Caco-2 (cell line): ENCODE results near the gene GINS2. TPM values are rescaled to one million over a fixed set of nuclear protein-coding genes. Genes with fewer than 3 reads are reported as not detected.

Source experiments
- BruUV-seq: library from RNA; stranded (reverse); fragments of 400-500 nt; replicated peaks from 2 replicates; lab custom pipeline; 2021; lab: Mats Ljungman, UMichigan
- CTCF ChIA-PET: fragments of 300-600 bp; sonication (Branson Sonifier 250); formaldehyde crosslinking; loops from one replicate; lab custom pipeline; 2022; ENCODE audit warnings: antibody characterized with exemption; lab: Charles Lee
- POLR2A ChIA-PET: fragments of 300-600 bp; sonication (Branson Sonifier 250); formaldehyde crosslinking; loops from one replicate; lab custom pipeline; 2022; ENCODE audit warnings: antibody characterized with exemption; lab: Charles Lee
- DNase-seq, 2 experiments: peaks; one replicate each; pipeline versions ENCODE4 v3.0.0 to v3.0.0-alpha.2; 2020 to 2022
- H3K27me3 ChIP-seq: replicated peaks from 2 replicates; pipeline ENCODE4 v1.6.0; 2011; ENCODE audit warnings: low read length; ENCODE audit not compliant: control insufficient read depth, insufficient read depth
- H3K36me3 ChIP-seq: 2 replicates; pipeline ENCODE4 v1.5.1; 2011; ENCODE audit warnings: low read length; ENCODE audit not compliant: control insufficient read depth, insufficient read depth
- H3K4me1 ChIP-seq: fragments of 250-450 bp; sonication (Bioruptor Pico); 2 replicates; pipeline ENCODE4 v1.5.1; 2020; ENCODE audit warnings: mild to moderate bottlenecking
- H3K4me3 ChIP-seq: 2 replicates; pipeline ENCODE4 v1.5.1; 2011; ENCODE audit warnings: low read depth, mild to moderate bottlenecking, control low read depth, low read length
- H3K9me3 ChIP-seq: fragments of 250-450 bp; sonication (Bioruptor Pico); 2 replicates; pipeline ENCODE4 v1.5.1; 2020; ENCODE audit warnings: mild to moderate bottlenecking, moderate library complexity
- H3K27ac Mint-ChIP-seq: one replicate; pipeline ENCODE4 v1.8.0; 2022; ENCODE audit warnings: mixed read lengths; ENCODE audit not compliant: unreplicated experiment
- H3K27me3 Mint-ChIP-seq: one replicate; pipeline ENCODE4 v1.8.0; 2022; ENCODE audit warnings: mixed read lengths; ENCODE audit not compliant: insufficient read depth, unreplicated experiment
- H3K36me3 Mint-ChIP-seq: one replicate; pipeline ENCODE4 v1.8.0; 2022; ENCODE audit warnings: mild to moderate bottlenecking, mixed read lengths; ENCODE audit not compliant: insufficient read depth, unreplicated experiment
- H3K4me1 Mint-ChIP-seq: one replicate; pipeline ENCODE4 v1.8.0; 2022; ENCODE audit warnings: low read depth, mixed read lengths; ENCODE audit not compliant: unreplicated experiment
- H3K4me3 Mint-ChIP-seq: one replicate; pipeline ENCODE4 v1.8.0; 2022; ENCODE audit warnings: mild to moderate bottlenecking, moderate library complexity, mixed read lengths; ENCODE audit not compliant: unreplicated experiment
- H3K9me3 Mint-ChIP-seq: one replicate; pipeline ENCODE4 v1.8.0; 2022; ENCODE audit warnings: mixed read lengths; ENCODE audit not compliant: unreplicated experiment
- intact Hi-C: fragments of 100-400 bp; cut with micrococcal nuclease; formaldehyde crosslinking; loops from one replicate; pipeline ENCODE4 v1.10.0; 2022; ENCODE audit not compliant: unreplicated experiment
- total RNA-seq: library from RNA; stranded (reverse); gene quantifications from 2 replicates; pipeline ENCODE4 v1.2.3, GENCODE V29; 2022
- TF ChIP-seq, protein P1 (sequence below), 2 experiments: fragments of 200-600 bp in 1 of 2; IDR thresholded peaks; 1 replicate in 1 of 2; 2 replicates in 1 of 2; pipeline versions ENCODE4 v1.5.1 to v1.8.0; 2011 to 2022; ENCODE audit warnings: antibody characterized with exemption in 1 of 2, control low read depth in 1 of 2, inconsistent platforms in 1 of 2, low read depth in 1 of 2, low read length in 1 of 2, mild to moderate bottlenecking in 1 of 2, moderate library complexity in 1 of 2; ENCODE audit not compliant: insufficient read depth in 1 of 2, severe bottlenecking in 1 of 2, unreplicated experiment in 1 of 2

Gene GINS2
- total RNA-seq, 1 experiment from 2014 or later = 62.9 TPM

DNA sequence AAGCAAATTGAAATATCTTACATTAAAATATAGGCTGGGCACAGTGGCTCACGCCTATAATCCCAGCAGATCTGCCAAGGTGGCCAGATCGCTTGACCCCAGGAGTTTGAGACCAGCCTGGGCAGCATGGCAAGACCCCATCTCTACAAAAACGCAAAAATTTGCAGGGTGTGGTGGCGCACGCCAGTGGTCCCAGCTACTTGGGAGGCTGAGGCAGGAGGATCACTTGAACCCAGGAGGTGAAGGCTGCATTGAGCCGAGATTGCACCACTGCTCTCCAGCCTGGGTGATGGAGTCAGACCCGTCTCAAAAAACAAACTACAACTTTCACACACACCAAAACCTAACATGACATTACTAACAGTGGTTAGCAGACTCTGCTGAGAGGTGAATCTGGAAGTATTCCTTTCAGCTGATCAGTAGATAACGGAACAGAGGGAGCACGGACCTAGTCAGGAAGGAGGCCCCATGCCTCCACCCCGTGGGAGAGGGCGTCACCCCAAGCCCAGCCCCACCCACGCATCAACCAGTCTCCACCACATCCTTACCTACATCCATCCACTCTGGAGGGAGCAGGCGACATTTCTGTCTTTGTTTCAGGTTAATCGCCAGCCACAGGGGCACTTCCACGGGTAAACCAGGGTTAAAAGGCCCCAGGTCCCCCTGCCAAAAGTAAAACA, 1.7 kb downstream of the GINS2 start:
- peaks cover 32% of the 10 kb centered on the region for H3K4me1 ChIP-seq
- Mint-ChIP-seq H3K4me3 (peak overlapping the region; percentile 79), H3K4me1 (peaks cover 24% of the 10 kb centered on the region), H3K36me3 (peaks cover 49% of the 10 kb centered on the region), H3K27me3 (no peaks in the 10 kb centered on the region), H3K27ac (no peak overlapping the region), H3K9me3 (no peaks in the 10 kb centered on the region)
- peaks cover 3% of the 10 kb centered on the region; the same call in 1 of the 2 replicates for H3K36me3 ChIP-seq
- BruUV-seq = no TSS peak
- DNase-seq = no peak
- ChIA-PET CTCF (no interaction called here), POLR2A (no interaction called here)
- TF ChIP-seq, protein P1, sequence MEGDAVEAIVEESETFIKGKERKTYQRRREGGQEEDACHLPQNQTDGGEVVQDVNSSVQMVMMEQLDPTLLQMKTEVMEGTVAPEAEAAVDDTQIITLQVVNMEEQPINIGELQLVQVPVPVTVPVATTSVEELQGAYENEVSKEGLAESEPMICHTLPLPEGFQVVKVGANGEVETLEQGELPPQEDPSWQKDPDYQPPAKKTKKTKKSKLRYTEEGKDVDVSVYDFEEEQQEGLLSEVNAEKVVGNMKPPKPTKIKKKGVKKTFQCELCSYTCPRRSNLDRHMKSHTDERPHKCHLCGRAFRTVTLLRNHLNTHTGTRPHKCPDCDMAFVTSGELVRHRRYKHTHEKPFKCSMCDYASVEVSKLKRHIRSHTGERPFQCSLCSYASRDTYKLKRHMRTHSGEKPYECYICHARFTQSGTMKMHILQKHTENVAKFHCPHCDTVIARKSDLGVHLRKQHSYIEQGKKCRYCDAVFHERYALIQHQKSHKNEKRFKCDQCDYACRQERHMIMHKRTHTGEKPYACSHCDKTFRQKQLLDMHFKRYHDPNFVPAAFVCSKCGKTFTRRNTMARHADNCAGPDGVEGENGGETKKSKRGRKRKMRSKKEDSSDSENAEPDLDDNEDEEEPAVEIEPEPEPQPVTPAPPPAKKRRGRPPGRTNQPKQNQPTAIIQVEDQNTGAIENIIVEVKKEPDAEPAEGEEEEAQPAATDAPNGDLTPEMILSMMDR (IDR thresholded peaks at IDR 0.05; ENCODE audit: insufficient read depth in 1 of 2, low read depth in 1 of 2, low read length in 1 of 2, severe bottlenecking in 1 of 2, unreplicated experiment in 1 of 2) = no peak
- no peaks in the 10 kb centered on the region for H3K9me3 ChIP-seq
- no peak overlapping the region for H3K4me3 ChIP-seq
- H3K27me3 ChIP-seq = no peaks in the 10 kb centered on the region
- intact Hi-C loops = loop anchor here (5.0 kb wide), 1 partner anchor 210 kb away; the partner anchor contains the start of gene IRF8

DNA sequence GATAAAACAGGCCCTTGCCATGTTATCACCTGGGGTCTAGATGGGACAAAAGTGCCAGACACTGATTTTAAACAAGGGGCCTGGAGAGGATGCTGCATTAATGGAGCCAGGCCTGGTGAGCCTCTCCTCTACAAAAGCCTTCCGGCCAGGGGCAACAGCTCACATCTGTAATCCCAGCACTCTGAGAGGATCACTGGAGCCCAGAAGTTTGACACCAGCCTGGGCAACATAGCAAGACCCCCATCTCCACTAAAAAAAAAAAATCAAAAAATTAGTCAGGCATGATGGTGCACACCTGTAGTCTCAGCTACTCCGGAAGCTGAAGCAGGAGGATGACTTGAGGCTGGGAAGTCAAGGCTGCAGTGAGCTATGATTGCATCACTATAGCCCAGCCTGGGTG, 3.5 kb downstream of the GINS2 start:
- Mint-ChIP-seq H3K36me3 (peaks cover 62% of the 10 kb centered on the region), H3K27ac (no peak overlapping the region), H3K4me1 (peaks cover 31% of the 10 kb centered on the region), H3K27me3 (no peaks in the 10 kb centered on the region), H3K9me3 (no peaks in the 10 kb centered on the region), H3K4me3 (no peak overlapping the region)
- TF ChIP-seq, protein P1 (IDR thresholded peaks at IDR 0.05; ENCODE audit: insufficient read depth in 1 of 2, low read depth in 1 of 2, low read length in 1 of 2, severe bottlenecking in 1 of 2, unreplicated experiment in 1 of 2) = no peak
- intact Hi-C loops = loop anchor here (5.0 kb wide), 1 partner anchor 212 kb away; the partner anchor contains the start of gene IRF8
- H3K9me3 ChIP-seq = no peaks in the 10 kb centered on the region
- ChIA-PET POLR2A (no interaction called here), CTCF (interaction anchor here (0.7 to 1.7 kb wide), 2 partner anchors 10 to 12 kb away, joined by 4 to 5 read pairs; no protein-coding TSS in a partner anchor)
- no peak overlapping the region for H3K4me3 ChIP-seq
- DNase-seq = no peak
- H3K36me3 ChIP-seq = peaks cover 3% of the 10 kb centered on the region; the same call in 1 of the 2 replicates
- H3K4me1 ChIP-seq = peaks cover 28% of the 10 kb centered on the region
- BruUV-seq = no TSS peak
- no peaks in the 10 kb centered on the region for H3K27me3 ChIP-seq

DNA sequence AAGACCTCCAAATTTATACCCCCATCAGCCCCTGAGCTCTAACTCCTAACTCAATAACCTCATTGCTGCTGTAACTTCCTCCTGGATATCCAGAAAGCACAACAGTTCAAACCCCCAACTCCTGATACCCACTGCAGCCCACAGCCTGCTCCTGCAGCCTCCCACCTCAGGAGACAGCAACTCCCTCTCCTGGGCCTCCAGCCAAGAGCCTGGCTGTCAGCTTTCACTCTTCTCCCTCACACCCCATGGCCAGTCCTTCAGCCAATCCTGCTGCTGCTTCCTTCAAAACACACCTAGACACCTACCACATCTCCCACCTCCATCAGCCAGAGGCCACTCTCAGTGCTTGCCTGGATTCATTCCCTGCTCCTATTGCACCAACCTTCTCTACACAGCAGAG, 5.4 kb downstream of the GINS2 start:
- no peak for DNase-seq
- H3K4me3 ChIP-seq = no peak overlapping the region
- BruUV-seq = no TSS peak
- intact Hi-C loops = no loop called here
- H3K36me3 ChIP-seq = peaks cover 5% of the 10 kb centered on the region; the same call in 1 of the 2 replicates
- H3K4me1 Mint-ChIP-seq = peaks cover 30% of the 10 kb centered on the region
- H3K36me3 Mint-ChIP-seq = peaks cover 75% of the 10 kb centered on the region
- ChIA-PET CTCF (no interaction called here), POLR2A (no interaction called here)
- peak overlapping the region; percentile 5 for H3K27ac Mint-ChIP-seq
- H3K9me3 ChIP-seq = no peaks in the 10 kb centered on the region
- peaks cover 25% of the 10 kb centered on the region for H3K4me1 ChIP-seq
- H3K27me3 Mint-ChIP-seq = no peaks in the 10 kb centered on the region
- no peak overlapping the region for H3K4me3 Mint-ChIP-seq
- no peaks in the 10 kb centered on the region for H3K27me3 ChIP-seq
- H3K9me3 Mint-ChIP-seq = no peaks in the 10 kb centered on the region
- TF ChIP-seq, protein P1 (IDR thresholded peaks at IDR 0.05; ENCODE audit: insufficient read depth in 1 of 2, low read depth in 1 of 2, low read length in 1 of 2, severe bottlenecking in 1 of 2, unreplicated experiment in 1 of 2) = no peak
